NCI-H2081 treated with DMSO at 0.1 percent for 48 hours (cell line): Measurements from ENCODE around the gene COL8A2.
"Not testable (repeated sequence)": the region's sequence is repeated elsewhere in the genome, so short reads cannot be mapped to it uniquely, and the experiment has no call there.

Source experiments
- DNase-seq: peaks from one replicate; lab custom pipeline; 2025; lab: John Stamatoyannopoulos, UW

COL8A2 gene

DNA sequence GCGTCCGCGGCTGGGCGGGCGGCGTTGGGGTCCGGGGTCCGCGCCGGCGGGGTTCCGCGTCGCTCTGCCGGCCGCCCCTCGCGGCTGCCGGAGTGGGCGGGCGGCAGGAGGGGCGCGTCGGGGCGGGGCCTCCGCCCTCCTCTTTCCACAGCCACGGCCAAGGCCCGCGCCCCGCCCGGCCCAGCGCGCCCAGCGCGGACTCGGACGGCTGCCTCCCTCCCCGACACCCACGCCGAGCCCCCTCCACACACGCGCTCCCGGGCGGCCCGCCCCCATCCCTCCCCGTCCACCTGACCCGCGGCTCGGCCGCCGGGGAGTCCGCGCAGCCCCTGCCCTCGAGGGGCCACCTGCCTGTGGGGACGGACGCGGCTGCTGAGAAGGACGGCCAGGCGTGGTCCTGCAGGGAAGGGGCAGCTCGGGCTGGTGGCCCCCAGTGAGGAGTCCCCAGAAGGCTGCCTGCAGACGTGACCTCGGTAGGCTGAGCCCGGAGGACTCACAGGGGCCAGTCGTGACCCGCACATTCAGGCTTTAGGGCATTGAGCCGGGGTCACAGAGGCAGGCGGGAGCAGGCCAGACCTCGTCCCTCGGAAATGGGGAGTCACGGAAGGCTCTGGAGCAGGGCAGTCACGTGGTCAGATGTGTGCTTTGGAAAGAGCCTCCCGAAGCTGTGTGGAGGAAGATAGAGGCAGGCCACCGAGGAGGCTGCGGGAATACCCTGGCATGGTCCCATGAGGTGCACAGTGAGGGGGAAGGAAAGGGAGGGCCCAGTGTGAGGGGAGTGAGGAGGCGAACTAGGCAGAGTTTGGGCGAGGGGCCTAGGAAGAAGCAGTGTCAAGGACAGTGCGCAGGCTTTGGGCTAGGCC lies at the start of gene COL8A2:
COL8A2 (minus strand) TSS at position 94 of the 863 bp plus-strand sequence. CDS start 24,980 bp downstream, outside the sequence.
- DNase-seq, result no peak

DNA sequence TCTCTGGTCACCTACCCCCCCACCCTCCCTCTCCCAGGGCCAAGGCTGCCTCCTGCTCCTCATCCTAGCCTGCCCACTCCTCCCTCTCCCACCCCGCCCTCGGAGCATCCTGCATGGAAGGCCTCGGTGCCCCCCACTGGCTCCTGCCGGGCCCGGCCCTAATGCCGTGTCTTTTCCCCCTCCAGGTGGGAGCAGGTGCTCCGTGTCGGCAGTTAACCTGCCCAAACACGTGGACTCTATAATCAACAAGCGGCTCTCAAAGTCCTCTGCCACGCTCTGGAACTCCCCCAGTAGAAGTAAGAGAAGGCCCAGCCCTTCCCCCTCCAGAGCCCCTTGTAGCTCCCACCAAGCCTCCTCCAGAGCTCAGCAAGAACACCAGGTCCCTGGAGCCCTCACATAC lies 49.7 kb upstream of the COL8A2 start:
- DNase-seq, result no peak

GRCh38 chr1:36172983-36173382 lies 48.0 kb upstream of the COL8A2 start:
- DNase-seq, result no peak

DNA sequence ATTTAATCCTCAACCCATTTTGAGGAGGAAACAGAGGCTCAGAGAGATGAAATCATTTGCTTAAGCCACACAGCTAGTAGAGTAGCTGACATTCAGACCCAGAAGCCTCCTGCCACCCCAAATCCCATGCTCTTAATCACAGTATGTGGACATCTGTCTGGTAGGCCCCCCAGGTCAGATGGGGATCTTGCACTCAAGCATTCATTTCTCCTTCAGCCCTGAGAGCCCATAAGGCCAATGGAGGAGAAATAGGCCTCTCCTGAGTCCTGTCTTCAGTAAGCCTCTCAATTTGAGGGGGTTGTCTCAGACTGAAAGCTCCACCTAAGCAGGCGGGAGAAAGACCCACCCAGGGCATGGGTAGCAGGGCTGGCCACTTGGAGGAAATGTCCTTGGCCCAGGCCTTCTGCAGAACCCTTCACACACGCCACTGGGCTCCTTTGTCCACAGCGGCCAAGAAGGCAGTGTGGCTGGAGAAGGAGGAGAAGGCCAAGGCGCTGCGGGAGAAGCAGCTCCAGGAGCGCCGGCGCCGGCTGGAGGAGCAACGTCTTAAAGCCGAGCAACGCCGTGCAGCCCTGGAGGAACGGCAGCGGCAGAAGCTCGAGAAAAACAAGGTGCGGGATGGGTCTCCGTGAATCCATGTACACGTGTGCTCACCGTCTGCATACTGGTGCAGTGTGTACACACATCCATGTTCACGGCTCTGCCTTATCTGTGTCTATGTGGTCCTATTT lies 47.2 kb upstream of the COL8A2 start:
- DNase-seq, result no peak

DNA sequence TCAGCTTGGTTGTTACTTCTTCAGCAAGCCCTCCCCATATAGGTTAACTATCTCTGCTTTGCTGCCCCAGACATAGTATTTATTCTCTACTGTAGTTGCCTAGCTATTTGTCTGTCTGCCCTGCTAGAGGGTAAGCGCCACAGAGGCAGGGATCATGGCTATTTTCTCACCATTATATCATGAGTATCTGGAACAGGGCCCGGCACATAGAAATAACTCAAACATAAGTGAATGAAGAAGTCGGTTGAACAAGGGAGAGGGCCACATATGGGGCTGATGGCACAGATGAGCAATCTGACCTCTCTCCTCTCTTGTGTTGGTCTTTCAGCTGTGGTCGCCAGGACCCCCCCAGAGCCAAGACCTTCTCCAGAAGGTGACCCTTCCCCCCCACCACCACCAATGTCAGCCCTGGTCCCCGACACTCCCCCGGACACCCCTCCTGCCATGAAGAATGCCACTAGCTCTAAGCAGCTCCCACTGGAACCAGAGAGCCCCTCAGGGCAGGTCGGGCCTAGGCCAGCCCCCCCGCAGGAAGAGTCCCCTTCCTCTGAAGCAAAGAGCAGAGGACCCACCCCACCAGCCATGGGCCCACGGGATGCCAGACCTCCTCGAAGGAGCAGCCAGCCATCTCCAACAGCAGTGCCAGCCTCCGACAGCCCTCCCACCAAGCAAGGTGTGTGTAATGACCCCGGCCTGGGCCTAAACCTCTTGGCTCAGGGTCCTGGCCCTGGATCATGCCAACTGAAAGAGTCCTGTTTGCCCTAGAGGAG lies 45.8 kb upstream of the COL8A2 start:
- no peak for DNase-seq

- no peak for DNase-seq
Measured at GRCh38 chr1:36168514-36168913, 43.5 kb upstream of the COL8A2 start.

DNA sequence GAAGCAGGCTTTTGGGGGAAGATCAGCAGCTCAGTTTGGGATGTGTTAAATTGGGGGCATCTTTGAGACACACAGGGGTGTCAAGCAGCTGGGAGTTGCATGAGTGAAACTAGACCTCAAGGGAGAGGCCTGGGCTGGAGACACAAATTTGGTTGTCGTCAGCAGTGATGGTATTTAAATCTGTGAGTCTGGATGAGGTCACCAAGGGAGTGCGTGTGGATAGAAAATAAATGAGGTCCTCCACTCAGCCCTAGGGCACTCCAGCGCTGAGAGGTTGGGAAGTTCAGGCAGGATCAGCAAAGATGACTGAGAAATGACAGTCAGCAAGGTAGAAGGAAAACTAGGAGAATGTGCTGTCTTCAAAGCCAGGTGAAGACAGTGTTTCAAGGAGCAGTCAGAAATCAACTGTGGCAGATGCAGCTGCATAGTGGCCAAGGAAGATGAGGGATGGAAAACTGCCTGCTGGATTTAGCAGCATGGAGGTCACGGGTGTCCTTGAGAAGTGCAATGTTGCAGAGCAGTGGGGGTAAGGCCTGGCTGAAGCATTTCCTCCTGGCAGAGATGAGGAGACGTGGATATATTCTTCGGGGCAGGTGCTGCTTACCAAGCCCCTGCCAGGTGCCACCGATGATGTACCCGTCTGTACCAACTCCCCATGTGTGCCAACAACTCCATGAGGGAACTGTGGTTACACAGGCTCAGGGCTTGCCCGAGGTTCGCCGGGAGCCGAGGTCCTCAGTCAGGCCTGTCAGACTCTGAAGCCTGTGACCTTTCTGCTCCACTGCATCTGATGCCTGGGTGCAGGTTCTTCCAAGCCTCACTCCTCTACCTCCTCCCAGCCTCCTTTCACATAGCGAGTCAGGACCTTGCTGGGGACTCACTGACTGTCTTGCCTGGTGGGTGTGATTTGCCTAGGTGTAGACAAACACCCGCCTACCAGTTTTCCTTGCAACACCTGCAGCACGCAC lies 42.2 kb upstream of the COL8A2 start:
- DNase-seq, result no peak

DNA sequence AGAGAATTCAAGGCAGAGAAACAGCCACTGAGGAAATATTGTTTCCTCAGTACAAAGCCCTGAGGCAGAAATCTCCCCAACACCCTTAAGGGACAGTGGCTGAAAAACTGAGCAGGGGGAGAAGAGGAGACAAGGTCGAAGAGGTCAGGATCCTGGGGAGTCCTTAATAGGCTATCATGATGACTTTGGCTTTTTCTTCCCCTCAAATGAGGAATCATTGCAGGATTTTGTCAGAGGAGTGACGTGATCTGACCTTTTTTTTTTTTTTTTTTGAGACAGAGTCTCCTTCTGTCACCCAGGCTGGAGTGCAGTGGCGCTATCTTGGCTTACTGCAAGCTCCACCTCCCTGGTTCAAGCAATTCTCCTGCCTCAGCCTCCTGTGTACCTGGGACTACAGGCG lies 41.1 kb upstream of the COL8A2 start:
- DNase-seq, result no peak

DNA sequence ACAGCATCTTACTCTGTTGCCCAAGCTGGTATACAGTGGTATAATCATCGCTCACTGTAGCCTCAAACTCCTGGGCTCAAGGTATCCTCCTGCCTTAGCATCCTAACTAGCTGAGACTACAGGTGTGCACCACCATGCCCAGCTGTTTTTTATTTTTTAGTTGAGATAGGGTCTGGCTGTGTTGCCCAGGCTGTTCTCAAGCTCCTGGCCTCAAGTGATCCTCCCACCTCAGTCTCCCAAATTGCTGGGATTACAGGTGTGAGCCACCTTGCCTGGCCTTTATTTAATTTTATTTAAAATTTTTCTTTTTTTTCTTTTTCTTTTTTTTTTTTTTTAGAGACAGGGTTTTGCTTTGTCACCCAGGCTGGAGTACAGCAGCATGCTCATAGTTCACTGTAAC lies 40.1 kb upstream of the COL8A2 start:
- DNase-seq, result no peak

DNA sequence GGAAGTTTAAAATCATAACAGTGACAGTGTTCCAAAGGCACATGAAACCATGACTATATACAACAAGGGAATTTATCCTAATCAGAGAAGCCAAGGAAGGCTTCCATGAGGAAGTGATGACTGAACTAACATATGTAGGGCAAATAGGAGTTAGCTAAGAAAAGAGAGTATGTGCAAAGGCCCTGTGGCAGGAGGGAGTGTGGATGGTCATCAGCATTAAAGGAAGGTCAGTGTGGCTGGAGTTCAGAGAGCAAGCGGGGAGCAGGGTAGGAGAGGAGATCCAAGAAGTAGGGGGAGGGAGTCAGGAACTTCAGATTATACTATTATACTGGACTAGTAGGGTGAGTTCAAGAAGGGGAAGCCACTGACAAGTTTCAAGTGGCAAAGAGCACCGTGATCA lies 39.3 kb upstream of the COL8A2 start:
- no peak for DNase-seq

- no peak for DNase-seq
Measured at GRCh38 chr1:36163426-36163825, 38.4 kb upstream of the COL8A2 start.

DNA sequence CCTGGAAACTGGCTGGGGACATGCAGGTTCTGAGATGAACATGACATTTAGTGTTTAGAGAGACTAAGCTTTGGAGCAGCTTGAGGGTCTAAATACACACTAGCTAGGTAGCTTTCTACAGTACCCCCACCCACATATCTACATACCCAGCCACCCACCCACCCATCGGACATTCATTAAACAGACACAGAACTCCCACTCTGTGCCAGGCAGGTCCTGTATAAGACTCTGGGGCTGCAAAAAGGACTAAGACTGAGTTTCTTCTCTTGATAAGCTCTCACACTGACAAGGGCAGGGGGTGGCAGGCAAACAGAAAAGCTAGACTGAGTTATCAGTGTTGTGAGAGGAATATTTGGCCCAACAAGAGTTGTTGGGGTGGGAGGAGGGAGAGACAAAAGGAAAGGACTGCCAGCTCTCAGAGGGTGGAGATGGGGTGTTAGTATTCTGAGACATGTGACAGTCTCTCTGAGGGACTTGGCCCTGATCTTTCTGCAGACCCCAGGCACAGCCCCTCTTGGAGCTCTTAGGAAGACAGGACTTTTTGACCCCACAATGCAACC lies 37.7 kb upstream of the COL8A2 start:
- no peak for DNase-seq

GRCh38 chr1:36161641-36162531 lies 36.9 kb upstream of the COL8A2 start:
- DNase-seq, result no peak

DNA sequence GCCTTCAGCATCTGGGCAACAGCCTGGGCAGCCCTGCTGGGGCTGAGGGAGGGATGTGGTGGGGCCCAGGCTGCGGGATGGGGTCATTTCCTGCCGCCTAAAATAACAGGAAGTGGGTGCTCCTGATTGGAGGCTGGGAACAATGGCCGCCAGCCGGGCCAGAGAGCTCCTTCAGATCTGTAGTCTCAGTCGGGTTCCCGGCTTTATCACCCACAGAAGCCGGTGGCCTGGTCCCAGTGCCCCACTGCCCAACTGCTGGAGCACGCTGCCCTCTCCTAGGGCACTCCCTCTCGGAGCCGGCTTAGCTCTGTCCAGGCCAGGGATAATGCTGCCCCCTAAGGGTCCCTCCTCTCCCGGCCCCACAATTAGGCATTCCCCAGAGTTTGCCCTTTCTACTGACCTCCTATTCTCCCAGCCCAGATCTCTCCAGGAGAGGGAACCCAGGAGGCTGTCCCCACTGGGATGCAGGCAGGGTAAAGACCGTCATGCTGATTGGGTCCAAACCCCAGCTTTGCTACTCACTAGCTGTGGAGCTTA lies 36.0 kb upstream of the COL8A2 start:
- no peak for DNase-seq

DNA sequence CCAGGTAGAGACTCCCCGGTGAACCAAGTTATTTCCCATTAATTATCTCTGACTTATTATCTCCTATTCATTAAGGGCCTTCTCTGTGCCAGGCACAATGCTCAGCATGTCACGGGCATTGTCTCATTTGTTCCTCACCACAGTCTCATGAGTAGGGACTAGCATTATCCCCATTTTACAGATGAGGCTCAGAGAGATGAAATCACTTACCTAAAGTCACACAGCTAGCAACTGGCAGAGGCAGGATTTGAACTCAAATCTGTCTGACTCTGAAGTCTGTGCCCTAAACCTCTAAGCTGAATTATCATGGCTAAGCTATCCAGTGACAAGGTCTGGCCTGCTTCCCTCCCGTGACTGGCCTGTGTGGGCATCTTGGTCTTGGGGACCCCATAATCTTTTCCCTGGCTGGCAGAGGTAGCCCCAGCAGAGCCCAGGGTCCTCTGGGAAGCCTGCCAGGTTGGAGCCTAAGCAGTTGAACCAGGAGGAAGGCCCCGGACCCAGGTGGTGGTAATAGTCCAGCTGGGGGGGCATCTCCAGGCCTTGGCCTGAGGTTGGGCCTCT lies 35.4 kb upstream of the COL8A2 start:
- DNase-seq, result no peak

- DNase-seq, result no peak
Measured at GRCh38 chr1:36159614-36160387, 34.8 kb upstream of the COL8A2 start.

DNA sequence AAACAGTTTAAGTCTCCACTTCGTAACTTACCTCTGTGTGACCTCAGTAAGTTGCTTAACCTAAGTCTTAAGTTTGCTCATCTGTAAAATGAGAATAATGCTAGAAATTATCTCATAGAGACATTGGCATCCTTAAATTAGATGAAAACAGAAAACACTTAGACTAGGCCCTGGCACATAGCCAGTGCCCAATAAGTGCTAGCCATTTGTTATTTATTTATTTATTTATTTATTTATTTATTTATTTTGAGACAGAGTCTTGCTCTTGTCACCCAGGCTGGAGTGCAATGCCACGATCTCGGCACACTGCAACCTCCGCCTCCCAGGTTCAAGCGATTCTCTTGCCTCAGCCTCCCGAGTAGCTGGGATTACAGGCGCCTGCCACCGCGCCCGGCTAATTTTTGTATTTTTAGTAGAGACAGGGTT lies 33.8 kb upstream of the COL8A2 start:
- not testable (repeated sequence) for DNase-seq

GRCh38 chr1:36157973-36158826 lies 33.2 kb upstream of the COL8A2 start:
- DNase-seq, result no peak
